GM18858 (cell line): ENCODE data around the gene UBXN2A.
"Not testable (repeated sequence)": the region's sequence is repeated elsewhere in the genome, so short reads cannot be mapped to it uniquely, and the experiment has no call there.

Experiments
- ATAC-seq: cut with Tn5 transposase; IDR thresholded peaks from one replicate; pipeline ENCODE4 v1.9.1; 2021; ENCODE audit not compliant: unreplicated experiment

Gene UBXN2A

DNA sequence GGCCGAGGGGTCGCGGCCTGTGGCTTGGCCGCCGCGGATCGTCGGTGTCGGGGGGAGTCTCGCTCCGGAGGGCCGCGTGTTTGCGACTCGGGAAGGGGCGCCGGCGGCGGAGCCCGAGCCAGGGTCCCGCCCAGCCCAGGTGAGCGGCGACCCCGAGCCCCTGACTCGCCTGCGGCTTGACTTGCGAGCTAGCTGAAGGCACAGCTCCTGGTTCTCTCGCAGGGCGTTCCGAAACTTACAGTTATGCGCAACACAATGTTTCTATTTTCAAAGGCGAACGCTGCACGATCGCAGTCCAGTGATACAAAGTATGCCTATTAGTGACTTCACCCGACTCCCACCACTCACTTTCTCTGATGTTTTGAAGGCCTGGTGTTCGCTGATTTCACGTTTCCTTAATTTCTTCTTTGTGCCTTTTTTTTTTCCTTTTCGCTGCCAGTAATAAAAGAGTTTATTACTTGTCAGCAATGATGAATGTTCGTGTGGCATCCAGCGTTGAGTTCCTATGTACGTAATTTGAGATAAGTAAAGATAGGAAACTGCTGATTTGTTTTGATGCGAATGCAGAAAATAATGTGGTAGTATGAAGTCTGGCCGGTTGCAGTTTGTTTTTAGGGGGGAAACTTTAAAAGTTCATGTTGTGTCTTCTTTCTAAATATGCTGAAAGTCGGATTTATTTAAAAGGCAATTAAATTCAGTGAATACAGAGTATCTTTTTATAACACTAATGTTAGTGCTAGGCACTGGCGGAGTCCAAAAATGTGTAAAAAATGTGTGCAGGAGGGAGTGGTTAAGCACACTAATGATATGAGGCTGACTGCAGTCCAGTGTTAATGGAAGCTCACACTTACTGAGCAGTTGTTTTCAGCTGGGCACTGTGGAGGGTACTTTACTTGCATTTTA lies 706 bp downstream of the UBXN2A start:
- ATAC-seq = peak; percentile 51

GRCh38 chr2:23941644-23942043 lies 1.4 kb downstream of the UBXN2A start:
- ATAC-seq = no peak

DNA sequence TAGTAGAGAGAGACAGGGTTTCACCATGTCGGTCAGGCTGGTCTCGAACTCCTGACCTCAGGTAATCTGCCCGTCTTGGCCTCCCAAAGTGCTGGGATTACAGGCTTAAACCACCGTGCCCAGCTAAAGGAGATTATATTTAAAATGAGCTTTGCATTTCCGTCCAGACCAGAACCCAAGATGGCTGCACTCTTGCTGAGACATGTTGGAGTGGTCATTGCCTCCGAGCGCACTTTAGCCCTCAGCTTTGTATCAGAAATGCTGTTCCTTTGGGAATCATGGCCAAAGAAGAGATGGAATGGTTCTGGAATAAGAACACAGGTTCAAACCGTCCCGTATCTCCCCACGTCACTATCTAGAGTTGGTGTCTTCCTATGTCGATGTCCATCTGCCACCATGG lies 3.4 kb downstream of the UBXN2A start:
- ATAC-seq = no peak

GRCh38 chr2:23944527-23944926 lies 4.3 kb downstream of the UBXN2A start:
- no peak for ATAC-seq

- no peak for ATAC-seq
These were observed 4.7 kb downstream of the UBXN2A start for GRCh38 chr2:23944976-23945375.

GRCh38 chr2:23947350-23947749 lies 7.1 kb downstream of the UBXN2A start:
- no peak for ATAC-seq

DNA sequence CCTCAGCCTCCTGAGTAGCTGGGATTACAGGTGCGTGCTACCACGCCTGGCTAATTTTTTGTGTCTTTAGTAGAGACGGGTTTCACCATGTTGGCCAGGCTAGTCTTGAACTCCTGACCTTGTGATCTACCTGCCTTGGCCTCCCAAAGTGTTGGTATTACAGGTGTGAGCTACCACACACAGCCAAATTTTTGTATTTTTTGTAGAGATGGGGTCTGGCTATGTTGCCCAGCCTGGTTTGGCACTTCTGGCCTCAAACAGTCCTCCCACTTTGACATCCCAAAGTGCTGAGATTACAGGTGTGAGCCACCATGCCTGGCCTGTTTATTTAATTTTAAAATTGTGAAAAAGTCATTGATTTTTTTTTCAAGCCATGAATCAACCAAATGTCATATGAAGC lies 12.3 kb downstream of the UBXN2A start:
- not testable (repeated sequence) for ATAC-seq

DNA sequence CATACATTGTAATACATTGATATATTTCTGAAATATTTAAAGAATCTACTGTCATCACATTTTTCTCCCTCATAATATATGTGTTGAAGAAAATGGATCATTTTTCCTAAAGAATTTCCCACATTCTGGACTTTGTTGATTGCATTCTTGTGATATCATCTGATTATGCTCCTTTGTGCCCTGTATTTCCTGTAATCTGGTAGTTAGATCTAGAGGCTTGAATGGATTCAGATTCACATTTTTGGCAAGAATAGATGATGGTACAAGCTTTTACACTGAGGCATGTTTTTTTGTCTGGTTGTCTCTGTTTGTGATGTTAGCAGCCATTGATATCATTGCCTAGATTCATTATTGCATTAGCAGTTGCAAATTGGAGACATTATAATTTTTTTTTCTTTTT lies 13.4 kb downstream of the UBXN2A start:
- no peak for ATAC-seq

DNA sequence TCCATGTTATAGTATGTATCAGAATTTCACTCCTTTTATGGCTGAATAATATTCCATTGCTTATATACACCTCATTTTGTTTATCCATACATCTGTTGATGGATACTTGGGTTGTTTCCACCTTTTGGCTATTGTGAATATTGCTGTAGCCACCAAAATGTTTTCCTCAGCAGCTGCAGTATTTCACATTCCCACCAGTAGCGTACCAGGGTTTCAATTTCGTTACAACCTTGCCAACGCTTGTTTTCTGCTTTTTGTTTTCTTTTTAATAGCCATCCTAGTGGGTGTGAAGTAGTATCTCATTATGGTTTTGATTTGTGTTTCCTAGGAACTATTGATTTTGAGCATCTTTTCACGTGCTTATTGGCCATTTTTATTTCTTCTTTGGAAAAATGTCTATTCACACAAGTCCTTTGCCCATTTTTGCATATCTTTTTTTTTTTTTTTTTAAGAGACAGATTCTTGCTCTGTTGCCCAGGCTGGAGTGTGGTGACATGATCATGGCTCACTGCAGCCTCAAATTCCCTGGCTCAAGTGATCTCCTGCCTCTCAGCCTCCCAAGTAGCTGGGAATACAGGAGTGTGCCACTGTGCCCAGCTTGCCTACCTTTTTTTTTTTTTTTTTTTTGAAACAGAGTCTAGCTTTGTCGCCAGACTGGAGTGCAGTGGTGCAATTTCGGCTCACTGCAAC lies 14.2 kb downstream of the UBXN2A start:
- no peak for ATAC-seq

GRCh38 chr2:23967846-23968245 lies 27.6 kb downstream of the UBXN2A start:
- no peak for ATAC-seq

GRCh38 chr2:23976883-23977282 lies 36.6 kb downstream of the UBXN2A start:
- ATAC-seq = no peak

- ATAC-seq = no peak
These were observed 48.1 kb downstream of the UBXN2A start for GRCh38 chr2:23988371-23988770.

DNA sequence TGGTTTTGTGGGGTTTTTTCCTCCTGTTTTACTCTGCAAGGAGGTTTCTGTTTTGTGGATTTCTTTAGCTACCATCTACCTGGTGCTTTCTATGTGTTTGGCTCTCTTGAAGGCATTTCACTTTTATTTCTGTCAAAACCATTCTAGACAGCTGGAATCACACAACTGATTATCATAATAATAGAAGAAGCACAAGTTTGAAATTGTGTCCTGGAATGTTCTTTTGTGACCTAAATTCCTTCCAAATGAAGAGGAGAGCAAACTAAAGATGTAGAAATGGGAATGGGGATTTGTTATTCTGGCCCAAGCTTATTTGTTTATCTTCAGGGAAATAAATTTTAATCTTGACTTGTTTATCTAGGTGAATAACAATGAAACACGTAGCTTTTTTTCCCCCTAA lies 52.7 kb downstream of the UBXN2A start:
- ATAC-seq = no peak

GRCh38 chr2:23993736-23994269 lies 53.5 kb downstream of the UBXN2A start:
- no peak for ATAC-seq

DNA sequence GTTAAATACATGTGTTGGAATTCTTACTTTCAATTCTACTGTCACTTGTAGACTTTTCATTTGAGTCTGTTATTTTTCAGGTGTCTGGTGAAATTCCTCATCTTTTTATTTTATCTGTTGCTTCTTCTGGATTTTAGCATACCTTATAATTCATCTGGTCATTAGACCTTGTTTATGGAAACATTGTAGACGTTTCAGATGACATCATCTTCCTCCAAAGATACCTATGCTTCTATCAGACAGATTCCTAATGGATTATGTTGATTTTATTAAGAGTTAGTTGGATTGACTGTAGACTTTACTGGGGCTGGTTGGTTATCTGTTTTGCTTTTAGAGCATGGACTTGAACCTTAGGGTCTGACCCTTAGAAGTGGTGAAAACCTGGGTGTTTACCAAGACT lies 54.3 kb downstream of the UBXN2A start:
- ATAC-seq = no peak

GRCh38 chr2:24007693-24008092 lies 67.4 kb downstream of the UBXN2A start:
- no peak for ATAC-seq

- no peak for ATAC-seq
These were observed 68.6 kb downstream of the UBXN2A start for GRCh38 chr2:24008672-24009366.

- no peak for ATAC-seq
These were observed 69.1 kb downstream of the UBXN2A start for GRCh38 chr2:24009367-24009679.

DNA sequence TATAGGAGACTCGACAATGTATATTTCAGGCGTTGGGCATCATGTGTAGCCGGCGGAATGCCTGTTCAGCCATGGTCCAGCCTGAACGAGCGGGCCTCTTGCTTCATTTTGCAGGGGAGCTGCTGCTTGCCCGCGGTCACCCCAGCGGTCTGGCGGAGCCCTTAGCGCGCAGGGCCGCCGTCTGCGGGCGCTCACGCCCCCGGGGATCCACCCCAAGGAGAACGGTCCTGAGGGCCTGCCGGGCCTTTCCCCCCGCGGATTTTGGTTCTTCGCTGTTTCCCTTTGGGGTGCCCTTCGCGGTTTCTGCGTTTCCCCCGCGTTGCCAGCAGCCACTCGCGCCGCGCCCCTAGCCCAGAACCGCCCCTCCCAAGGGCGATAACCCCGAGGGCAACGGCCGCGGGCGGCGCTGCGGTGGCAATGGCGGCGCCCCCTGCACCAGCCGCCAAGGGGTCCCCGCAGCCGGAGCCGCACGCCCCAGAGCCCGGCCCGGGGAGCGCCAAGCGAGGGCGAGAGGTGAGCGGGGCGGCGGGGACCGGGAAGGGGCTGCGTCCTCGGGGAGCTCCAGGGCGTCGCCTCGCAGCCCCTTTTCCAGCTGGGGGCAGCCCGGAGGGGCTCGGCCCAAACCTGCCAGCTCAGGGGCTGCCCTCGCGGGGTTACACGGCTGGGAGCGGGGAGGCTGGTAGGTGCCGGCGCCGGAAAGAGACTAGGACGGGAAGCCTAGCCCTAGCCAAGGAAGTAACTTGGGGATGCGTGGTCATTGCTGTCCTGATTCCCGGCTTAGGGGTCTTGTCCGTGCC lies 69.6 kb downstream of the UBXN2A start, which contains the start of gene MFSD2B:
Gene MFSD2B (plus strand): TSS at position 406 of the 797 bp plus-strand sequence. CDS start 12 bp downstream, at position 418.
- ATAC-seq = no peak

DNA sequence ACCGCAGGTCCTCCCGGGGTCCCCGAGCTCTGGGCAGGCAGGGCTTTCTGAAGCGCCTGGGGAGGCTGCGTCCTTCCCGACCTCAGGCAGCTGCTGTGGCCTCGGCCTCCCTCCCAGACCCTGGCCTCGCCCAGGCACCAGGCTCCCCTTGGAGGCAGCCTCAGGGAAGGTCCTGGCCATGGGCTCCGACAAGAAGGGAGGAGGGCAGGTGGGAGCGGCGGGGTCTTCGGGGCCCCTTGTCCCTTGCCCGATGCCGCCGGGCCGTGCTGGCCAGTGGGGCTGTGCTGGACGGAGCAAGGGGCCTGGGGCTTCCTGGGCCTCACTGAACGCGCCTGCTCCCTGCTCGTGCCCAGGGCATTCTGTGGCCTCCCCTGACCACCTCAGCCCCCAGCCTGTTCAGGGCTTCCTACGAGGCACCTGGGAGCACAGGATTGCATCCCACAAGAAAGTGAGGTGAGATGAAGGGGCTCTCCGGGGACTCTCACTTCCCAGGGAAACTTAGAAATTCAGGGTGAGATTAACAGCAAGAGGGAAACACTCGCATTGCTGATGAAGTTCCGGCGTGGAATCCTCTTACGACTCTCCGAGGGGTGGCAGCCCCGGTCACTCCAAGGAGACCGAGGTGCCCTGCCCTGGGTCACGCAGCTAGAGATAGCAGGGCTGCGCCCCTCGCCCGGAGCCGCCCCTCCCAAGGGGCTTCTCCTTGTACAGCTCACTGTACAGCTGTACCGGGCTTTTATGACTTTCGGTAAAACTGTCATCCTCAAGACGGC lies 70.4 kb downstream of the UBXN2A start:
- no peak for ATAC-seq
